NCI-H2196 treated with DMSO at 0.1 percent for 48 hours (cell line): ENCODE data around the gene OR1L6.

Experiments used
- DNase-seq: peaks from one replicate; lab custom pipeline; 2025; ENCODE audit not compliant: unreplicated experiment; lab: John Stamatoyannopoulos, UW

OR1L6 gene, protein sequence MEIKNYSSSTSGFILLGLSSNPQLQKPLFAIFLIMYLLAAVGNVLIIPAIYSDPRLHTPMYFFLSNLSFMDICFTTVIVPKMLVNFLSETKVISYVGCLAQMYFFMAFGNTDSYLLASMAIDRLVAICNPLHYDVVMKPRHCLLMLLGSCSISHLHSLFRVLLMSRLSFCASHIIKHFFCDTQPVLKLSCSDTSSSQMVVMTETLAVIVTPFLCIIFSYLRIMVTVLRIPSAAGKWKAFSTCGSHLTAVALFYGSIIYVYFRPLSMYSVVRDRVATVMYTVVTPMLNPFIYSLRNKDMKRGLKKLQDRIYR

GRCh38 chr9:122742003-122742402 is at the start of gene OR1L6:
TSS of gene OR1L6 (plus strand) at chr9:122742303. CDS start at chr9:122749848, 7,545 bp downstream.
- no peak for DNase-seq

- DNase-seq: no peak
Observed at GRCh38 chr9:122695696-122696095, 46.4 kb upstream of the OR1L6 start.

- DNase-seq: no peak
Observed at GRCh38 chr9:122718038-122718437, 24.1 kb upstream of the OR1L6 start.

GRCh38 chr9:122719218-122719617 is 22.9 kb upstream of the OR1L6 start:
- DNase-seq: no peak

- DNase-seq: no peak
Observed at GRCh38 chr9:122723690-122724089, 18.4 kb upstream of the OR1L6 start, which contains the start of gene OR1L4. TSS of gene OR1L4 (plus strand) at chr9:122723990. CDS start at chr9:122723990, 0 bp downstream.

DNA sequence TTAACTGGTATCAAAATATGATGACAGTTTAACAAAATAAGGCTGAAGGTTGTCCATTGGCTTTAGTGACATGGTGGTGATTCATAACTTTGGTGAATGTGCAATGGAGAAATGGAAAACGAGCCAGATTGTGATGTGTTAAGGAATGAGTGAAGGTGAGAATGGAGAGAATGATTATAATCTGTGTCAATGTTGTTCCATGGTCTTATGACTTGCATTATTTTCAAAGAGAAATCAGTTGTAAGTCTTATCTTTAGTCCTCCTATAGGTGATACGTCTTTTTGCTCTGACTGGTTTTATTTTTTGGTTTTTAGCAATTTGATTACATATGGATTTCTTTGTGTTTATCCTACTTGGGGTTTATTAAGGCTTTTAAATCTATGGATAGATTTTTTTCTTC is 12.7 kb downstream of the OR1L6 start:
- no peak for DNase-seq

GRCh38 chr9:122767817-122768216 is 25.7 kb downstream of the OR1L6 start:
- no peak for DNase-seq

DNA sequence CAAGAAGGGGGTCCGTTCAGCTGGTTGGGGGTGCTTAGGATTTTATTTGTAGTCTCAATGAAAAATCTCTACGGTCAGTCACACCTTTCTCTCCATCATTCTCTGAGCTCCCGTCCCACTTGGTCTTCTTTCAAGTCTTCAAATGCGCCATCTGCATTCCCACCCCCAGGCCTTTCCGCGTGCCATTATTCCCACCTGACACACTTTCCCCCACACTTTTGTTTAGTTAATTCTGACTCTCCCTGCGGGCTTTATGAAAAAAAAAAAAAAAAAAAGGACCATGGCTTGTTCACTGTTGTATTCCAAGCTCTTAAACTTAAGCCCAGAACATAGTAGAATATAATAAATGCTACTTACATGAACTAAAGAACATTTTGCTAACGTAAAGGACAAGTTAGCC is 34.9 kb downstream of the OR1L6 start:
- DNase-seq: no peak

DNA sequence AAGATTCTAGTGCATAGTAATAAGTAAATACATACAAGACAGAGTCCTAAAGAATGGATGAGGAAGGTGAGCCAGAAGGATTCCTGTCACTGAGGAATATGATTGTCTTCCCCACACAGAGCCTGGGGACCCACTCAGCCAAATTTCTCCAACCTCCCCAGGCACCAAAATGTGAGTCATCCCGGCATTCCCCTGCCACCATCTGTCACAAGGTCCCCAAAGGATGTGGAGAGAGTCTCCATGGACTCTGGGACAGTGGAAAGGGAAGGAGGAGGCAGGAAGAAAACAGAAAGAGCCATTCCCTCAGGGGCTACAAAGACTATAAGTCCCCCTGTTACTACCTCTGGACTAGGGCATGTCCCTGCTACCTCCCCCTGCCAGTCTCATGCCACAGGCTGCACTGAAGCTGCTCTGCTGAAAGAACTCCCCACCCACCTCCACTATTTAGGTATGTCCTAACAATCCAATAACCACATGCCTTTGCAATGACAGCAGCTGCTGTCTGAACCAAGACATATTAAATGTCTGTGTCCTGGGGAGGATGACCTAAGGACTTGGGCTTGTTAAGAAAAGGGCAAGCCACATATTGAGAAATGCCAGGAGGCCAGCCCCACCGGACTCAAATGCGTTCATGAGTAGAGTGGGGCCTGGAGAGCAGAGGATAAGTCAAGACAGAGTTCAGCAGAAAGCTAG is 36.0 kb downstream of the OR1L6 start:
- no peak for DNase-seq

DNA sequence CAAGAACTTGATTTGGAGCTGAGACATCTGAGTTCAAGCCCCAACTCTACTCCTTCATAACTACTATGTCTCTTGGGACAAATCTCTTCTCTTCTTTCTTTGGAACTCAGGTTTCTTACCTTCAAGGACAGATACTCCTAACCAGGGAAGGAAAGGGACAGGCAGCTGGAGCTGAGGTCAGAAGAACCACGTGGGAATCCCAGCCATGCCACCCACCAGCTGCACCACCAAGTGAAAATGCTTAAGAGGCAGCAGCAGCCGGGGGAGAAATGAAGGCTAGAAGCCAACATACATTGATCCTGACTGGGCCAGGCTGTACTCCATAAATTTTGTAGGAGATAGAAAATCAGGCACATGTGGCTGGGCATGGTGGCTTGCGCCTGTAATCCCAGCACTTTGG is 37.1 kb downstream of the OR1L6 start:
- no peak for DNase-seq

DNA sequence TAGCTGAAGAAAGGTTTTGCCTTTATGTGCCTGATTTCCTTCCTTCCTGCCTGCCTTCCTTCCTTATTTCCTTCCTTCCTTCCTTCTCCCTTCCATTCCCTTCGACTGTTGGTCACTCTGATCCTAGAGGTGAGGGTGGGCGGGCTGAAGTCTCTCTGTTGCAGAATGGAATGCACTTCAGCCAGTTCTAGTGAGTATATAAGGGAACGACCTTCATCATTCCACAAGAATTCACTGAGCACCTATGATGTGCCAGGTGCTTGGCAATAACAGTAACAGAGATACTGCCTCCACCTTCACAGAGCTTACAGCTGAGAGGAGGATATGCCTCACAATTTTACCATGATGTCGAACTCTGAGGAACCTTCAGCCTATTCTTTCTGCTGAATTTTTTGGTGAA is 37.9 kb downstream of the OR1L6 start:
- no peak for DNase-seq

DNA sequence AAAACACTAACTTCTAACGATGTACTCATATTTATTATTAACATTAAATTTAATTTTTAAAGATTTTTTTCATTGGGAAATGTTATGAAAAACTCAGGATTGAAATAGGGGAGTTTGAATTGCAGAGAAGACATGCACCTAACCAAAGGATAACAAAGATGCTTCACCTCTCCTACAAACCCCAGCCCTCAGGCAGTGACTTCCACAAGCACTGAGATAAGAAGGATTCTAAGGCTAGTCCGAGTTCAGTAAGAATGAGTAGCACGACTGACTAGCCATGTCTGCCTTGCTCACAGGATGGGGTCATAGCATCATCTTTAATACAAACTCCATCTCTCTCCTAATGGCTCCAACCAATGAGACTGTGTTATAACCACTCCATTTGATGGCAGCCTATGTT is 39.6 kb downstream of the OR1L6 start:
- DNase-seq: no peak

DNA sequence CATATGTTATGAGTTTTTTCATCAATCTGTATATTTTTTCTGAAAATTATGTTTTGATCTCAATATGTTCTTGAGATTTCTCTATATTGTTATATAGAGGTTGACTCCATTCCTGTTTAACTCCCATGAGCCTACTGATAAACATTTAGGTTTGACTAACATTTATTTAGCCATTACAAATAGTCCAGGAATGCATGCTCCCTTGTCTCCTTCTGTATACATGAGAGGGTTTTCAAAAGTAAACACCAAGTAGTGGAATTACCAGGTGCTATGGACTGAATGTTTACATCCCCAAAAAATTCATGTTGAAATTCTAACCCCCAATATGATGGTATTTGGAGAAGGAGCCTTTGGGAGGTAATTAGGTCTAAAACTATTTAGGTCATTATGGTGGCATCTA is 43.2 kb downstream of the OR1L6 start:
- DNase-seq: no peak

GRCh38 chr9:122786338-122786737 is 44.2 kb downstream of the OR1L6 start:
- DNase-seq: no peak

DNA sequence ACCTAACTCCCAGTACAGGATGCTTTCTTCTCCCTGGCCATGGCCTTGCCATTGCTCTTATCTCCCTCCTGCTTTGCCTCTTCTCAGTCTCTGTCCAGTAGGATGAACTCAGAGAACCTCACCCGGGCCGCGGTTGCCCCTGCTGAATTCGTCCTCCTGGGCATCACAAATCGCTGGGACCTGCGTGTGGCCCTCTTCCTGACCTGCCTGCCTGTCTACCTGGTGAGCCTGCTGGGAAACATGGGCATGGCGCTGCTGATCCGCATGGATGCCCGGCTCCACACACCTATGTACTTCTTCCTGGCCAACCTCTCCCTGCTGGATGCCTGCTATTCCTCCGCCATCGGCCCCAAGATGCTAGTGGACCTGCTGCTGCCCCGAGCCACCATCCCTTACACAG is 46.7 kb downstream of the OR1L6 start, which contains the start of gene OR5C1:
Gene OR5C1 (plus strand): TSS at position 103 of the 400 bp plus-strand sequence. CDS start 0 bp downstream, at position 103.
- no peak for DNase-seq

GRCh38 chr9:122789256-122790046 is 47.3 kb downstream of the OR1L6 start:
- DNase-seq: no peak

GRCh38 chr9:122791872-122792669 is 50.0 kb downstream of the OR1L6 start:
- no peak for DNase-seq

- DNase-seq: no peak
Observed at GRCh38 chr9:122797316-122798063, 55.4 kb downstream of the OR1L6 start.
